Endothelial cell of umbilical vein (primary cell): ENCODE results near the gene IL16. TPM values are rescaled to one million over a fixed set of nuclear protein-coding genes. Genes with fewer than 3 reads are reported as not detected.

Source experiments
- BruUV-seq: library from RNA; stranded (reverse); fragments of 400-500 nt; replicated peaks from 2 replicates; lab custom pipeline; 2021; lab: Mats Ljungman, UMichigan
- CTCF ChIA-PET: fragments of 300-600, 350-600 bp; sonication (Branson Sonifier 250); formaldehyde crosslinking; loops from one replicate; lab custom pipeline; 2021; ENCODE audit warnings: antibody characterized with exemption, inconsistent platforms; lab: Charles Lee
- POLR2A ChIA-PET: fragments of 300-600, 350-600 bp; sonication (Branson Sonifier 250); formaldehyde crosslinking; loops from one replicate; lab custom pipeline; 2021; ENCODE audit warnings: antibody characterized with exemption, inconsistent platforms; lab: Charles Lee
- DNase-seq: peaks from one replicate; pipeline ENCODE4 v3.0.0-alpha.2; 2011; ENCODE audit warnings: low read depth, low spot score
- FAIRE-seq: peaks from 2 replicates; lab custom pipeline; 2011; peaks lifted over from hg19 to GRCh38; lab: Jason Lieb, UNC
- H2AFZ ChIP-seq: 2 replicates; pipeline ENCODE4 v1.6.0; 2012; ENCODE audit warnings: low read depth, low read length, control low read depth, inconsistent platforms
- H3K27ac ChIP-seq: 2 replicates; pipeline ENCODE4 v1.5.1; 2011; ENCODE audit warnings: low read depth, mild to moderate bottlenecking, control low read depth, low read length, moderate library complexity; ENCODE audit not compliant: insufficient read depth
- H3K27me3 ChIP-seq, 2 experiments: 2 replicates each; pipeline versions ENCODE4 v1.6.0 to v1.6.1; 2011; ENCODE audit warnings: low read length in 2 of 2, mixed read lengths in 1 of 2; ENCODE audit not compliant: control insufficient read depth in 2 of 2, insufficient read depth in 2 of 2
- H3K36me3 ChIP-seq, 2 experiments: 2 replicates in 1 of 2; 3 replicates in 1 of 2; pipeline ENCODE4 v1.5.1; 2011; ENCODE audit warnings: low read length in 2 of 2, mild to moderate bottlenecking in 1 of 2, moderate library complexity in 1 of 2; ENCODE audit not compliant: control insufficient read depth in 2 of 2, insufficient read depth in 2 of 2; ENCODE audit errors: extremely low read depth in 1 of 2
- H3K4me1 ChIP-seq: 3 replicates; pipeline ENCODE4 v1.5.1; 2011; ENCODE audit warnings: mild to moderate bottlenecking, low read length; ENCODE audit not compliant: control insufficient read depth, insufficient read depth; ENCODE audit errors: extremely low read depth
- H3K4me2 ChIP-seq: 2 replicates; pipeline ENCODE4 v1.6.1; 2011; ENCODE audit warnings: low read length, control low read depth, mixed read lengths; ENCODE audit not compliant: insufficient read depth
- H3K4me3 ChIP-seq, 3 experiments: fragments of 200-600 bp in 1 of 3; sonication (generic), shearing (Covaris generic) in 1 of 3; replicated peaks in 1 of 3; 2 replicates each; pipeline ENCODE4 v1.5.1; 2011 to 2016; ENCODE audit warnings: control low read depth in 3 of 3, low read length in 3 of 3, mild to moderate bottlenecking in 2 of 3, inconsistent platforms in 1 of 3, low read depth in 1 of 3, moderate library complexity in 1 of 3; ENCODE audit not compliant: insufficient read depth in 1 of 3
- H3K79me2 ChIP-seq: 2 replicates; pipeline ENCODE4 v1.6.0; 2012; ENCODE audit warnings: low read length, inconsistent platforms; ENCODE audit not compliant: control insufficient read depth, insufficient read depth
- H3K9ac ChIP-seq: replicated peaks from 2 replicates; pipeline ENCODE3; 2011; ENCODE audit warnings: low read length, control low read depth; ENCODE audit not compliant: insufficient read depth; ENCODE audit errors: extremely low read depth
- H3K9me1 ChIP-seq: replicated peaks from 3 replicates; pipeline ENCODE4 v1.6.0; 2011; ENCODE audit warnings: mild to moderate bottlenecking, low read length; ENCODE audit not compliant: control insufficient read depth, insufficient read depth; ENCODE audit errors: extremely low read depth
- H3K9me3 ChIP-seq: replicated peaks from 2 replicates; pipeline ENCODE4 v1.5.1; 2012; ENCODE audit warnings: low read length, inconsistent platforms; ENCODE audit not compliant: control insufficient read depth, insufficient read depth
- H4K20me1 ChIP-seq: replicated peaks from 2 replicates; pipeline ENCODE3; 2011; ENCODE audit warnings: mild to moderate bottlenecking, low read length; ENCODE audit not compliant: control insufficient read depth, insufficient read depth; ENCODE audit errors: extremely low read depth
- EZH2 ChIP-seq: IDR thresholded peaks from 2 replicates; pipeline ENCODE4 v1.6.1; 2012; ENCODE audit warnings: borderline replicate concordance, low read depth, mild to moderate bottlenecking, moderate library complexity, low read length, inconsistent platforms; ENCODE audit not compliant: severe bottlenecking
- GATA2 ChIP-seq: IDR thresholded peaks from 2 replicates; pipeline ENCODE4 v1.7.0; 2011; ENCODE audit warnings: low read depth, mild to moderate bottlenecking, moderate library complexity, mixed read lengths, low read length; ENCODE audit not compliant: insufficient read length, insufficient read depth
- JUN ChIP-seq: IDR thresholded peaks from 2 replicates; pipeline ENCODE4 v1.6.1; 2011; ENCODE audit warnings: borderline replicate concordance, low read depth; ENCODE audit not compliant: insufficient read length, insufficient read depth
- MYC ChIP-seq: IDR thresholded peaks from one replicate; pipeline ENCODE4 v1.6.1; 2011; ENCODE audit warnings: mild to moderate bottlenecking, low read depth, low read length
- POLR2A ChIP-seq: IDR thresholded peaks from 2 replicates; pipeline ENCODE4 v1.6.1; 2012; ENCODE audit warnings: low read depth, mild to moderate bottlenecking, control low read depth, low read length
- POLR2AphosphoS5 ChIP-seq: IDR thresholded peaks from 2 replicates; pipeline ENCODE4 v1.6.1; 2012; ENCODE audit warnings: low read depth, mild to moderate bottlenecking, control low read depth, low read length, moderate library complexity; ENCODE audit not compliant: insufficient read depth
- dilution Hi-C: fragments of 300-500 bp; cut with MboI; formaldehyde crosslinking; loops from one replicate; pipeline ENCODE4 v1.15.0; 2019; ENCODE audit warnings: low sequenced_read_pairs; ENCODE audit not compliant: extremely low pct_ligation_motif_present
- intact Hi-C: fragments of 100-400 bp; cut with micrococcal nuclease; formaldehyde crosslinking; loops from one replicate; pipeline ENCODE4 v1.10.0; 2022
- polyA plus RNA-seq, 4 experiments: library from polyadenylated mRNA; depleted of rRNA in 3 of 4; stranded (reverse) in 3 of 4; unstranded in 1 of 4; fragments of >200 nt; gene quantifications; 2 replicates each; pipeline versions ENCODE4 v1.2.1 to v1.2.3, GENCODE V29; 2011 to 2012; ENCODE audit warnings: missing spikeins in 1 of 4
- total RNA-seq: library from RNA; stranded (reverse); gene quantifications from 2 replicates; pipeline ENCODE4 v1.2.3, GENCODE V29; 2021
- TF ChIP-seq, protein P1 (sequence below): IDR thresholded peaks from 2 replicates; pipeline ENCODE4 v1.6.1; 2011; ENCODE audit not compliant: insufficient read depth, insufficient read length
- TF ChIP-seq, protein P2 (sequence below), 2 donors: IDR thresholded peaks; 1 replicate in 1 of 2; 2 replicates in 1 of 2; pipeline ENCODE4 v1.5.1; 2011; ENCODE audit warnings: low read length in 2 of 2, mild to moderate bottlenecking in 2 of 2, moderate library complexity in 2 of 2, control low read depth in 1 of 2, inconsistent platforms in 1 of 2, low read depth in 1 of 2; ENCODE audit not compliant: insufficient read depth in 1 of 2; ENCODE audit errors: extremely low read depth in 1 of 2

The IL16 gene
- total and polyA plus RNA-seq, 2 donors (not counting 3 experiments of a cell fraction or from before 2014, with no cell fraction given) = 0.29 to 2.1 TPM

DNA sequence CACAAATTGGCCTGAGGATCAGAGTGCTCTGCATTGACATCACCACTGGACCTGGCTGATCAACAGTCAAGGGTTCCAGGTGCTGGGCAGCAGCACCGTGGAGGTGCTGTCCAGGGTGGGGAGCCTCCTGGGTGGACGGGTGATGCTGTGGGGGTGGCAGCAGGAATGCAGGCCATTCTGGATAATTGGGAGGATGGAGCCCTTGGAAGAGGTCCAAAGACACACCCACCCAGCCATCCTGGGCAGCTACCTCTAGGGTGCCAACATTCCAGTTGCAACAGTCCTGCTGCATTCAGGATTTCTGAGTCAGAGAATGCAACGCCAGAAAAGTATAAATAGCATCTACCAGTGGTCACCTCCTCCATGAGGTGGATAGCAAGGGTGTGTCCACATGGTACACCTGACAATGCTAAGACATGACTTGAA lies 100.5 kb downstream of the IL16 start:
- Histone ChIP-seq H4K20me1 (no peaks in the 10 kb centered on the region), H3K27me3 (peaks cover 0 to 3% of the 10 kb centered on the region in 2 experiments), H3K4me1 (peaks cover 8% of the 10 kb centered on the region), H3K36me3 (no peaks in the 10 kb centered on the region), H2AFZ (no peak overlapping the region), H3K9me3 (no peaks in the 10 kb centered on the region), H3K9me1 (no peaks in the 10 kb centered on the region), H3K9ac (no peak overlapping the region), H3K4me3 (no peak overlapping the region), H3K27ac (no peak overlapping the region), H3K4me2 (no peak overlapping the region), H3K79me2 (no peaks in the 10 kb centered on the region)
- BruUV-seq = no TSS peak
- dilution Hi-C loops = no loop called here
- no peak for DNase-seq
- POLR2A ChIA-PET = no interaction called here
- no peak for TF ChIP-seq MYC
- TF ChIP-seq EZH2 = no peak
- TF ChIP-seq, protein P1, sequence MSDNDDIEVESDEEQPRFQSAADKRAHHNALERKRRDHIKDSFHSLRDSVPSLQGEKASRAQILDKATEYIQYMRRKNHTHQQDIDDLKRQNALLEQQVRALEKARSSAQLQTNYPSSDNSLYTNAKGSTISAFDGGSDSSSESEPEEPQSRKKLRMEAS = no peak
- no peak for TF ChIP-seq POLR2A
- no peak for TF ChIP-seq GATA2
- no peak for TF ChIP-seq POLR2AphosphoS5
- TF ChIP-seq, protein P2, sequence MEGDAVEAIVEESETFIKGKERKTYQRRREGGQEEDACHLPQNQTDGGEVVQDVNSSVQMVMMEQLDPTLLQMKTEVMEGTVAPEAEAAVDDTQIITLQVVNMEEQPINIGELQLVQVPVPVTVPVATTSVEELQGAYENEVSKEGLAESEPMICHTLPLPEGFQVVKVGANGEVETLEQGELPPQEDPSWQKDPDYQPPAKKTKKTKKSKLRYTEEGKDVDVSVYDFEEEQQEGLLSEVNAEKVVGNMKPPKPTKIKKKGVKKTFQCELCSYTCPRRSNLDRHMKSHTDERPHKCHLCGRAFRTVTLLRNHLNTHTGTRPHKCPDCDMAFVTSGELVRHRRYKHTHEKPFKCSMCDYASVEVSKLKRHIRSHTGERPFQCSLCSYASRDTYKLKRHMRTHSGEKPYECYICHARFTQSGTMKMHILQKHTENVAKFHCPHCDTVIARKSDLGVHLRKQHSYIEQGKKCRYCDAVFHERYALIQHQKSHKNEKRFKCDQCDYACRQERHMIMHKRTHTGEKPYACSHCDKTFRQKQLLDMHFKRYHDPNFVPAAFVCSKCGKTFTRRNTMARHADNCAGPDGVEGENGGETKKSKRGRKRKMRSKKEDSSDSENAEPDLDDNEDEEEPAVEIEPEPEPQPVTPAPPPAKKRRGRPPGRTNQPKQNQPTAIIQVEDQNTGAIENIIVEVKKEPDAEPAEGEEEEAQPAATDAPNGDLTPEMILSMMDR (IDR thresholded peaks at IDR 0.05; ENCODE audit: extremely low read depth in 1 of 2, insufficient read depth in 1 of 2, low read depth in 1 of 2, low read length in 2 of 2) = no peak
- TF ChIP-seq JUN = no peak
- no peak for FAIRE-seq
- CTCF ChIA-PET = no interaction called here
- intact Hi-C loops = no loop called here
